LNCaP clone FGC (cell line): ENCODE measurements around the gene LTBP1.
A peak's percentile ranks its signal among the peaks of the same experiment; 100 is the strongest.
"Not testable (repeated sequence)": the region's sequence is repeated elsewhere in the genome, so short reads cannot be mapped to it uniquely, and the experiment has no call there.

Experiments
- DNase-seq: peaks from one replicate; pipeline ENCODE4 v3.0.0-alpha.2; 2011; ENCODE audit warnings: low read depth
- H3K4me3 ChIP-seq: 2 replicates; pipeline ENCODE4 v1.5.1; 2011; ENCODE audit warnings: mild to moderate bottlenecking, low read depth, low read length, control low read depth
- CTCF ChIP-seq: IDR thresholded peaks from 2 replicates; pipeline ENCODE4 v1.5.1; 2012; ENCODE audit warnings: mild to moderate bottlenecking; ENCODE audit not compliant: control insufficient read depth, insufficient read depth; ENCODE audit errors: extremely low read depth

The LTBP1 gene

GRCh38 chr2:33435518-33435917 lies 488.8 kb downstream of the LTBP1 start:
- DNase-seq = no peak
- no peak for TF ChIP-seq CTCF
- no peak overlapping the region for H3K4me3 ChIP-seq

- H3K4me3 ChIP-seq = no peak overlapping the region
- no peak for TF ChIP-seq CTCF
- DNase-seq = no peak
Measured at GRCh38 chr2:33436083-33436482, 489.3 kb downstream of the LTBP1 start.

- no peak for DNase-seq
- H3K4me3 ChIP-seq = no peak overlapping the region
- TF ChIP-seq CTCF = no peak
Measured at GRCh38 chr2:33437297-33437696, 490.5 kb downstream of the LTBP1 start.

GRCh38 chr2:33437815-33438214 lies 491.1 kb downstream of the LTBP1 start:
- no peak overlapping the region for H3K4me3 ChIP-seq
- no peak for DNase-seq
- no peak for TF ChIP-seq CTCF

- no peak for DNase-seq
- peak; percentile 68 for TF ChIP-seq CTCF
- H3K4me3 ChIP-seq = no peak overlapping the region
Measured at GRCh38 chr2:33441235-33441810, 494.6 kb downstream of the LTBP1 start.

- not testable (repeated sequence) for H3K4me3 ChIP-seq
Measured at GRCh38 chr2:33442052-33442451, 495.3 kb downstream of the LTBP1 start.

GRCh38 chr2:33442528-33443079 lies 495.9 kb downstream of the LTBP1 start:
- TF ChIP-seq CTCF = no peak
- no peak overlapping the region for H3K4me3 ChIP-seq
- no peak for DNase-seq

More at GRCh38 chr2:33442052-33442451, 495.3 kb downstream of the LTBP1 start:
- not testable (repeated sequence) for DNase-seq
